NB4 (cell line): Measurements from ENCODE around the gene C20orf204.

Experiments
- DNase-seq: peaks from one replicate; pipeline ENCODE4 v3.0.0; 2010; ENCODE audit warnings: low read depth
- H3K4me3 ChIP-seq: one replicate; pipeline ENCODE4 v1.5.1; 2011; ENCODE audit warnings: mild to moderate bottlenecking, low read depth, low read length, moderate library complexity
- MYC ChIP-seq: IDR thresholded peaks from 2 replicates; pipeline ENCODE4 v1.6.1; 2011; ENCODE audit warnings: low read depth, low read length
- POLR2A ChIP-seq: IDR thresholded peaks from 2 replicates; pipeline ENCODE4 v1.6.1; 2011; ENCODE audit warnings: mild to moderate bottlenecking; ENCODE audit not compliant: insufficient read length; ENCODE audit errors: extremely low read depth
- TF ChIP-seq, protein P1 (sequence below): IDR thresholded peaks from 2 replicates; pipeline ENCODE4 v1.6.1; 2011; ENCODE audit warnings: low read depth, low read length
- TF ChIP-seq, protein P2 (sequence below): IDR thresholded peaks from one replicate; pipeline ENCODE4 v1.5.1; 2012; ENCODE audit warnings: low read depth, low read length

C20orf204 gene

DNA sequence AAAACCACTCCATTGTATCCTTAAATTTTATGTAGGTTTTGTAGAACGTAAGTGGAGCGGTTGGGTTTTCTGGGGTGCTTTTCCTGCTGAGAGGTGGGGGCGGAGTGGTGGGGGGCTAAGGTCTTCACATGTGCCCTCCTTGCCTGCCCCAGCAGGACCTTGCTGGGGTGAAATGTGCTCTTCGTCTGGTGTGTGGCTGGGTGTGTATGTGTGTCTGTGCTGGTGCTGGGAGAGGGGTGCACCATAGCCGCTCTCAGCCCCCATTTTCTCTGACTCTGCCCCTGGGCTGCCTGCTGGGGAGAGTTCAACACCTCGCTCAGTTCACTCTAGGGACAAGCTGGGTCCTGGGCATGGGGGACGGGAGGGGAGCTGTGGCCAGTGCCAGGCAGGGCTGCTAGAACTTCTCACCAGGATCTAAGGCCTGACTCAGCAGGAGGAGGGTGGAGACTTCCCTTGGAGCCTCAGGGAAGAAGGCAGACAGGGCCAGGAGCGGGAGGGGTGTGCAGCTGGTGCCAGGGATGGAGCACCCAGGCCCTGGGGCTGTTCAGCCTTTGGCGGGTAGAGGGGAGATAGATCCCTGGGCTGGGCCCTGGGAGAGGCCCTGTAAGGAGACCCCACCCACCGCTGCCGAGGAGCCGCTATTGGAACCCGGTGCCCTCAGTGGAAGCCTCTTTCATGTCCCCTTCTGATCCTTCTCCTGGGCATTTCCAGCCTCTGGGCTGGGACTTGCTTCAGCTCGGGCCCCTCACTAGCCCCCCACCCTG is 8.7 kb downstream of the C20orf204 start:
- no peak for DNase-seq
- no peak for TF ChIP-seq MYC

GRCh38 chr20:64045346-64046011 is 9.5 kb downstream of the C20orf204 start:
- DNase-seq, result peak; percentile 58

More for the DNA sequence above, 8.7 kb downstream of the C20orf204 start:
- no peak overlapping the region for H3K4me3 ChIP-seq

GRCh38 chr20:64047046-64047389 is 11.0 kb downstream of the C20orf204 start:
- no peak for TF ChIP-seq MYC
- TF ChIP-seq, protein P1, sequence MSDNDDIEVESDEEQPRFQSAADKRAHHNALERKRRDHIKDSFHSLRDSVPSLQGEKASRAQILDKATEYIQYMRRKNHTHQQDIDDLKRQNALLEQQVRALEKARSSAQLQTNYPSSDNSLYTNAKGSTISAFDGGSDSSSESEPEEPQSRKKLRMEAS, result no peak
- TF ChIP-seq POLR2A, result no peak
- TF ChIP-seq, protein P2, sequence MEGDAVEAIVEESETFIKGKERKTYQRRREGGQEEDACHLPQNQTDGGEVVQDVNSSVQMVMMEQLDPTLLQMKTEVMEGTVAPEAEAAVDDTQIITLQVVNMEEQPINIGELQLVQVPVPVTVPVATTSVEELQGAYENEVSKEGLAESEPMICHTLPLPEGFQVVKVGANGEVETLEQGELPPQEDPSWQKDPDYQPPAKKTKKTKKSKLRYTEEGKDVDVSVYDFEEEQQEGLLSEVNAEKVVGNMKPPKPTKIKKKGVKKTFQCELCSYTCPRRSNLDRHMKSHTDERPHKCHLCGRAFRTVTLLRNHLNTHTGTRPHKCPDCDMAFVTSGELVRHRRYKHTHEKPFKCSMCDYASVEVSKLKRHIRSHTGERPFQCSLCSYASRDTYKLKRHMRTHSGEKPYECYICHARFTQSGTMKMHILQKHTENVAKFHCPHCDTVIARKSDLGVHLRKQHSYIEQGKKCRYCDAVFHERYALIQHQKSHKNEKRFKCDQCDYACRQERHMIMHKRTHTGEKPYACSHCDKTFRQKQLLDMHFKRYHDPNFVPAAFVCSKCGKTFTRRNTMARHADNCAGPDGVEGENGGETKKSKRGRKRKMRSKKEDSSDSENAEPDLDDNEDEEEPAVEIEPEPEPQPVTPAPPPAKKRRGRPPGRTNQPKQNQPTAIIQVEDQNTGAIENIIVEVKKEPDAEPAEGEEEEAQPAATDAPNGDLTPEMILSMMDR, result no peak
- no peak for DNase-seq
- no peak overlapping the region for H3K4me3 ChIP-seq

More at GRCh38 chr20:64045346-64046011, 9.5 kb downstream of the C20orf204 start:
- TF ChIP-seq MYC (no peak), POLR2A (no peak)
- TF ChIP-seq, protein P1, result no peak
- TF ChIP-seq, protein P2, result no peak
- H3K4me3 ChIP-seq, result no peak overlapping the region

GRCh38 chr20:64047968-64048401 is 12.0 kb downstream of the C20orf204 start:
- H3K4me3 ChIP-seq, result peak overlapping the region; percentile 63
- TF ChIP-seq, protein P1, result peak; percentile 82
- TF ChIP-seq, protein P2, result no peak
- peak; percentile 80 for DNase-seq

GRCh38 chr20:64048402-64049044 is 12.5 kb downstream of the C20orf204 start:
- TF ChIP-seq MYC (no peak), POLR2A (peak; percentile 15)
- peak overlapping the region; percentile 62 for H3K4me3 ChIP-seq
- peak; percentile 64 for DNase-seq

DNA sequence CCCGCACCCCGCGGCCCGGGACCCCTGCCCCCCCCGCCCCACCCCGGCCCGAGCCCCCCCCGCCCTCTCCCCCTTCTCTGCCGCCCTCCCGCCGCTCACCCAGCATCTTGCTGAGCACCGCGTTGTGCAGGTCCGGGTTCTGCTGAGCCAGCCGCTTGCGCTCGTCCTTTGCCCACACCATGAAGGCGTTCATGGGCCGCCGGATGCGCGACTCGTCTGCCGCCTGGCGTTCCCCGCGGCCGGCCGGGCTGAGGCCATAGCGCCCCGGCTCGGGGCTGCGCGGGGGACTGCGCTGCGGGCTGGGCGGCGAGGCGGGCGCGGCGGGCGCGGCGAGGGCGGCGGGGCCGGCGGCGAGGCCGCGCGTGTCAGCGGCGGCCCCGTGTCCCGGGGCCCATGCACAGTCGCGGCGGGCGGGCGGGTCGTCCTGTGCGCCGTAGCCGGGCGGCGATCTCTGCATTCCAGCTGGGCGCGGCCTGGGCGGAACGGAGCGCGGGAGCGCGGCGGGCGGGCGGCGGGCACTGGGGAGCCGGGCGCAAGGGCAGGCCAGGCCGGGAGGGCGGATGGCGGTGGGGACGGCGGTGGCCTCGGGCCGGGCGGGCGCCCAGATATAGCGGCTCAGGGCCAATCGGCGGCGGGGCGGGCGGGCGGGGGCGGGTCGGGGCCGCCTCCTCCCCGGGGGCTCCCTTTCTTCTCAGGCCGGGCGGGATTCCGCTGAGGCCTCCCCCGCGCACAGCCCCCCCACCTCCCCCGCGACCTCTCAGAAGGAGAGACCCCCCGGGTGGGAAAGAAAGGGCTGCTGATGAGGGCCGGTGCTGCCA is 13.3 kb downstream of the C20orf204 start, which contains the start of gene SOX18:
TSS of gene SOX18 (minus strand) at position 580 of the 818 bp plus-strand sequence. CDS start at position 457, 123 bp downstream.
- DNase-seq, result peak; percentile 87
- peak; percentile 90 for TF ChIP-seq POLR2A
- TF ChIP-seq, protein P1, result peak; percentile 8; the same call in 1 of the 2 replicates
- TF ChIP-seq MYC, result no peak
- TF ChIP-seq, protein P2, result no peak
- peak within 1 kb of the TSS; percentile 62 for H3K4me3 ChIP-seq
